ENCODE results near the gene LILRB5.

DNA sequence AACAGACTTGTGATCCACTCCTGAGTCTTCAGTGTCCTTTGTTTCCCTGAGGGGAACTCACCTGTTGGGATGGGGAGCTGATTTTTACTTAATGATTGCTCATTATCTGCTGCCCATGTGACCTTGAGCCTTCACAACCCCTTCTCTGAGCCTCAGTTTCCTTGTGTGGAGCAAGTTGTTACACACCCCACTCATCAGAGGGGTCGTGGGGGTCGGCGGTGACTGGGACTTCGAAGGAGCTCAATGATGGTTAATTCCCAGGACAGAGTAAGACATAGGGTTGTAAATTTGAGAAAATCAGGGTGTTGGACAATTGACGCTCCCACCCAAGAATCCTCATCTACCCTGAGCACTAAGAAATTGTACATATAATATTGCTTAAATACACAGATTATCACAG is 42.4 kb upstream of the LILRB5 start:
- no peak for TF ChIP-seq ZZZ3 (IDR thresholded peaks at IDR 0.05)
- TF ChIP-seq, protein P1, sequence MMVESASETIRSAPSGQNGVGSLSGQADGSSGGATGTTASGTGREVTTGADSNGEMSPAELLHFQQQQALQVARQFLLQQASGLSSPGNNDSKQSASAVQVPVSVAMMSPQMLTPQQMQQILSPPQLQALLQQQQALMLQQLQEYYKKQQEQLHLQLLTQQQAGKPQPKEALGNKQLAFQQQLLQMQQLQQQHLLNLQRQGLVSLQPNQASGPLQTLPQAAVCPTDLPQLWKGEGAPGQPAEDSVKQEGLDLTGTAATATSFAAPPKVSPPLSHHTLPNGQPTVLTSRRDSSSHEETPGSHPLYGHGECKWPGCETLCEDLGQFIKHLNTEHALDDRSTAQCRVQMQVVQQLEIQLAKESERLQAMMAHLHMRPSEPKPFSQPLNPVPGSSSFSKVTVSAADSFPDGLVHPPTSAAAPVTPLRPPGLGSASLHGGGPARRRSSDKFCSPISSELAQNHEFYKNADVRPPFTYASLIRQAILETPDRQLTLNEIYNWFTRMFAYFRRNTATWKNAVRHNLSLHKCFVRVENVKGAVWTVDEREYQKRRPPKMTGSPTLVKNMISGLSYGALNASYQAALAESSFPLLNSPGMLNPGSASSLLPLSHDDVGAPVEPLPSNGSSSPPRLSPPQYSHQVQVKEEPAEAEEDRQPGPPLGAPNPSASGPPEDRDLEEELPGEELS (CRISPR knock-in tag; IDR thresholded peaks at IDR 0.05; ENCODE audit: borderline replicate concordance) = no peak
